GM19035 (cell line): ENCODE measurements around the gene ST6GALNAC3.

Source experiments
- ATAC-seq: cut with Tn5 transposase; IDR thresholded peaks from one replicate; pipeline ENCODE4 v1.9.1; 2021; ENCODE audit not compliant: unreplicated experiment

Gene ST6GALNAC3

GRCh38 chr1:76186554-76187170 is 112.1 kb downstream of the ST6GALNAC3 start:
- no peak for ATAC-seq

GRCh38 chr1:76187436-76187835 is 112.9 kb downstream of the ST6GALNAC3 start:
- no peak for ATAC-seq

- ATAC-seq, result no peak
These were observed 114.8 kb downstream of the ST6GALNAC3 start for GRCh38 chr1:76189310-76189709.

- ATAC-seq, result peak; percentile 80
These were observed 116.3 kb downstream of the ST6GALNAC3 start for GRCh38 chr1:76190749-76191424.

GRCh38 chr1:76191561-76191960 is 117.0 kb downstream of the ST6GALNAC3 start:
- no peak for ATAC-seq

GRCh38 chr1:76198452-76198851 is 123.9 kb downstream of the ST6GALNAC3 start:
- ATAC-seq, result no peak

GRCh38 chr1:76202670-76203069 is 128.1 kb downstream of the ST6GALNAC3 start:
- no peak for ATAC-seq

- ATAC-seq, result no peak
These were observed 128.6 kb downstream of the ST6GALNAC3 start for GRCh38 chr1:76203127-76203526.

- ATAC-seq, result no peak
These were observed 134.7 kb downstream of the ST6GALNAC3 start for GRCh38 chr1:76209238-76209637.

- no peak for ATAC-seq
These were observed 135.1 kb downstream of the ST6GALNAC3 start for GRCh38 chr1:76209648-76210047.

- no peak for ATAC-seq
These were observed 135.6 kb downstream of the ST6GALNAC3 start for GRCh38 chr1:76210160-76210559.

- ATAC-seq, result no peak
These were observed 144.3 kb downstream of the ST6GALNAC3 start for GRCh38 chr1:76218888-76219287.

- no peak for ATAC-seq
These were observed 144.8 kb downstream of the ST6GALNAC3 start for GRCh38 chr1:76219366-76219818.

GRCh38 chr1:76224752-76225151 is 150.2 kb downstream of the ST6GALNAC3 start:
- ATAC-seq, result no peak

GRCh38 chr1:76225526-76225925 is 151.0 kb downstream of the ST6GALNAC3 start:
- ATAC-seq, result no peak

GRCh38 chr1:76227621-76228020 is 153.1 kb downstream of the ST6GALNAC3 start:
- no peak for ATAC-seq

GRCh38 chr1:76229279-76230005 is 154.9 kb downstream of the ST6GALNAC3 start:
- ATAC-seq, result no peak

GRCh38 chr1:76230842-76231281 is 156.3 kb downstream of the ST6GALNAC3 start:
- no peak for ATAC-seq

- no peak for ATAC-seq
These were observed 156.8 kb downstream of the ST6GALNAC3 start for GRCh38 chr1:76231320-76231719.

GRCh38 chr1:76232666-76233065 is 158.1 kb downstream of the ST6GALNAC3 start:
- ATAC-seq, result no peak

- ATAC-seq, result no peak
These were observed 159.5 kb downstream of the ST6GALNAC3 start for GRCh38 chr1:76234061-76234460.

- ATAC-seq, result no peak
These were observed 162.7 kb downstream of the ST6GALNAC3 start for GRCh38 chr1:76237211-76237610.
